Sigmoid colon (tissue), 4 donors: ENCODE data around the gene LIMK2.

Source experiments
- EP300 ChIP-seq, 4 donors: sonication (generic); formaldehyde crosslinking; IDR thresholded peaks; one replicate each; pipeline ENCODE4 v1.6.1; 2017; ENCODE audit warnings: antibody characterized with exemption in 4 of 4
- POLR2A ChIP-seq, 2 donors: fragments of 450-650 bp; IDR thresholded peaks; one replicate each; pipeline ENCODE4 v1.6.1; 2016; ENCODE audit warnings: antibody characterized with exemption in 2 of 2, mild to moderate bottlenecking in 2 of 2, moderate library complexity in 2 of 2

DNA sequence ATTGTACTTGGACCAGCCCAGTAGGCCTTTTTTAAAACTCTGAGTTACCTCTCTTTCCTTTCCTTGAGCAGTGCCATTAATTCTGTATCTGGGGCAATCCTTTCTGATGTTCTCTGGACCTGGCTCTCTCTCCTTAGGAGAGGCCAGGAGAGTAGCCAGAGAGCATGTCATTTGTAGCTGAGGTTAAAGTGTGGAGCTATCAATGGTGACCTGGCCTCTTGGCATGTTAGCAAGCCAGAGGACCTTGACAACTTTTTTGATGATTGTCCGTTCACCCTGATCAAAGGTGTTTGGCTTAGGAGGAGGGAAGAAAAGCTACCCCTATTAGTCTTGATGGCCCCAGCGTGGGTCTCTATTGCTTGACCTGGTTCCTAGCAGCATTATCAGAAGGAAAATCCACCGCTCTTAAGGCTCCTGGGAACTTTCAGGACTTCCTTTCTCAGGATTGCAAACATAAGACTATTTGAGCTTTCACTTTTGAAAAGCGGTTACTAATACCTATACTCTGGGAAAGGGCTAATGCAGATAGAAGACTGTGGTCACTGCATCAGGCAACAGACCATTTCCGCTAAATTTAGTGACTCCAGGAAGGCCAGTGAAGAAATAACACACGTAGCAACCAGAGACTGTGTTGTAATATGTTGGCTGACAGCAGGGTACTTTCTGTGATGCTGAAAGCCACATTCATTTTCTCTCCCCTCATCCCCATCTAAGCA lies 18.2 kb downstream of the LIMK2 start:
- no peak for TF ChIP-seq POLR2A (IDR thresholded peaks at IDR 0.05)
- TF ChIP-seq EP300 (IDR thresholded peaks at IDR 0.05) = no peak
